Esophagus squamous epithelium (tissue), 4 donors: ENCODE results near the gene ZCWPW2.

Source experiments
- CTCF ChIP-seq, 6 experiments: fragments of 450-650 bp in 4 of 6; fragments of 200-600 bp in 2 of 6; sonication (generic) in 2 of 6; IDR thresholded peaks; one replicate each; pipeline ENCODE4 v1.5.1; 2016 to 2019; ENCODE audit warnings: antibody characterized with exemption in 6 of 6, mild to moderate bottlenecking in 4 of 6, moderate library complexity in 4 of 6
- POLR2A ChIP-seq, 4 donors: fragments of 450-650 bp; IDR thresholded peaks; one replicate each; pipeline ENCODE4 v1.6.1; 2017; ENCODE audit warnings: antibody characterized with exemption in 4 of 4, mild to moderate bottlenecking in 4 of 4, moderate library complexity in 3 of 4

- no peak for TF ChIP-seq POLR2A (IDR thresholded peaks at IDR 0.05)
- TF ChIP-seq CTCF (IDR thresholded peaks at IDR 0.05), result no peak
Observed at GRCh38 chr3:28301688-28302087, 46.8 kb upstream of the ZCWPW2 start.
